Astrocyte (in vitro differentiated cells and primary cell): ENCODE results near the gene ZDHHC14. TPM values are rescaled to one million over a fixed set of nuclear protein-coding genes. Genes with fewer than 3 reads are reported as not detected.

Experiments
- DNase-seq: peaks from one replicate; pipeline ENCODE4 v3.0.0-alpha.2; 2010; ENCODE audit warnings: low read depth
- FAIRE-seq: peaks from 2 replicates; lab custom pipeline; 2011; peaks lifted over from hg19 to GRCh38; lab: Jason Lieb, UNC
- H2AFZ ChIP-seq: 2 replicates; pipeline ENCODE4 v1.6.0; 2012; ENCODE audit warnings: low read depth, low read length, inconsistent platforms
- H3K27ac ChIP-seq: 2 replicates; pipeline ENCODE4 v1.5.1; 2011; ENCODE audit warnings: low read depth, low read length, inconsistent platforms
- H3K27me3 ChIP-seq: 2 replicates; pipeline ENCODE4 v1.6.0; 2011; ENCODE audit warnings: low read length, inconsistent platforms; ENCODE audit not compliant: insufficient read depth
- H3K36me3 ChIP-seq: 2 replicates; pipeline ENCODE4 v1.5.1; 2011; ENCODE audit warnings: low read length, inconsistent platforms; ENCODE audit not compliant: insufficient read depth
- H3K4me1 ChIP-seq: 2 replicates; pipeline ENCODE4 v1.5.1; 2011; ENCODE audit warnings: low read length, inconsistent platforms; ENCODE audit not compliant: insufficient read depth
- H3K4me2 ChIP-seq: 2 replicates; pipeline ENCODE4 v1.6.0; 2012; ENCODE audit warnings: low read length, inconsistent platforms
- H3K4me3 ChIP-seq: 2 replicates; pipeline ENCODE4 v1.5.1; 2011; ENCODE audit warnings: low read depth, mild to moderate bottlenecking, low read length, inconsistent platforms; ENCODE audit not compliant: insufficient read depth
- H3K79me2 ChIP-seq: 2 replicates; pipeline ENCODE4 v1.6.0; 2012; ENCODE audit warnings: mild to moderate bottlenecking, low read length, inconsistent platforms; ENCODE audit not compliant: insufficient read depth
- H3K9ac ChIP-seq: 2 replicates; pipeline ENCODE4 v1.6.0; 2012; ENCODE audit warnings: mild to moderate bottlenecking, low read length, inconsistent platforms
- H3K9me3 ChIP-seq: 2 replicates; pipeline ENCODE4 v1.5.1; 2012; ENCODE audit warnings: low read depth, mild to moderate bottlenecking, low read length, inconsistent platforms; ENCODE audit not compliant: insufficient read depth
- H4K20me1 ChIP-seq: 2 replicates; pipeline ENCODE4 v1.6.0; 2012; ENCODE audit warnings: low read length, inconsistent platforms; ENCODE audit not compliant: insufficient read depth
- H3K27ac Mint-ChIP-seq: one replicate; pipeline ENCODE4 v1.8.0; 2021; ENCODE audit warnings: mild to moderate bottlenecking, mixed read lengths; ENCODE audit not compliant: unreplicated experiment
- H3K27me3 Mint-ChIP-seq: one replicate; pipeline ENCODE4 v1.8.0; 2021; ENCODE audit warnings: low read depth, mixed read lengths; ENCODE audit not compliant: unreplicated experiment
- H3K36me3 Mint-ChIP-seq: one replicate; pipeline ENCODE4 v1.8.0; 2021; ENCODE audit warnings: low read depth, mixed read lengths; ENCODE audit not compliant: unreplicated experiment
- H3K4me1 Mint-ChIP-seq: one replicate; pipeline ENCODE4 v1.8.0; 2021; ENCODE audit warnings: low read depth, mixed read lengths; ENCODE audit not compliant: unreplicated experiment
- H3K4me3 Mint-ChIP-seq: one replicate; pipeline ENCODE4 v1.8.0; 2021; ENCODE audit warnings: mild to moderate bottlenecking, moderate library complexity, mixed read lengths; ENCODE audit not compliant: unreplicated experiment
- H3K9me3 Mint-ChIP-seq: one replicate; pipeline ENCODE4 v1.8.0; 2021; ENCODE audit warnings: mild to moderate bottlenecking, mixed read lengths; ENCODE audit not compliant: unreplicated experiment
- EZH2 ChIP-seq: IDR thresholded peaks from 2 replicates; pipeline ENCODE4 v1.6.1; 2012; ENCODE audit warnings: mild to moderate bottlenecking, low read length, inconsistent platforms; ENCODE audit not compliant: insufficient read depth
- total RNA-seq: library from RNA; stranded (reverse); gene quantifications from 2 replicates; pipeline ENCODE4 v1.2.1, GENCODE V29; 2021
- TF ChIP-seq, protein P1 (sequence below): IDR thresholded peaks from 2 replicates; pipeline ENCODE4 v1.5.1; 2011; ENCODE audit warnings: low read depth, mild to moderate bottlenecking, inconsistent platforms, low read length, moderate library complexity; ENCODE audit not compliant: insufficient read depth

ZDHHC14 gene
- total RNA-seq, 1 donor from 2014 or later, result 7.2 TPM

DNA sequence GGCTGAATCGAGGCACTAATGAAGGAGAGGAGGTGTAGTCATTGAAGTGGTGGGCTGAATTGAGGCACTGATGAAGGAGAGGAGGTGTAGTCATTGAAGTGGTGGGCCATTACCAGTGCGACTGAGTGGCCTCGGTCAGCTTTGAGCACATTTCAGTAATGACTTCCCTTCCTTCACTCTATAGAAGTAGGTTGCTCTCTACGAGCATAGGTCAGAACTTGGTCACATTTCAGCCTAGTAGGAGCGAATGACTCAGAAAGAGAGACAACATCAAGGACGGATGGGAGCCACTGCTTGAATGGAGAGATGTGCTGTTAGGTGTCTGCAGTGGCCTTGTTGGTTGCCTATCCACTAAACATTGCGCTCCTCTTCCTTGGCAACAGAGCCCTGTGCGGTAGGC is 39.5 kb downstream of the ZDHHC14 start:
- Histone ChIP-seq H3K4me2 (no peak overlapping the region), H3K4me3 (no peak overlapping the region), H3K27me3 (no peaks in the 10 kb centered on the region), H3K9ac (no peak overlapping the region), H4K20me1 (no peaks in the 10 kb centered on the region), H3K4me1 (no peaks in the 10 kb centered on the region), H3K36me3 (no peaks in the 10 kb centered on the region), H2AFZ (no peak overlapping the region), H3K27ac (no peak overlapping the region), H3K79me2 (no peaks in the 10 kb centered on the region), H3K9me3 (no peaks in the 10 kb centered on the region)
- Mint-ChIP-seq H3K27me3 (peaks cover 7% of the 10 kb centered on the region), H3K4me1 (peaks cover 2% of the 10 kb centered on the region), H3K27ac (no peak overlapping the region), H3K4me3 (no peak overlapping the region), H3K36me3 (peaks cover 5% of the 10 kb centered on the region), H3K9me3 (peaks cover 9% of the 10 kb centered on the region)
- DNase-seq (no peak), FAIRE-seq (no peak)
- no peak for TF ChIP-seq EZH2
- TF ChIP-seq, protein P1, sequence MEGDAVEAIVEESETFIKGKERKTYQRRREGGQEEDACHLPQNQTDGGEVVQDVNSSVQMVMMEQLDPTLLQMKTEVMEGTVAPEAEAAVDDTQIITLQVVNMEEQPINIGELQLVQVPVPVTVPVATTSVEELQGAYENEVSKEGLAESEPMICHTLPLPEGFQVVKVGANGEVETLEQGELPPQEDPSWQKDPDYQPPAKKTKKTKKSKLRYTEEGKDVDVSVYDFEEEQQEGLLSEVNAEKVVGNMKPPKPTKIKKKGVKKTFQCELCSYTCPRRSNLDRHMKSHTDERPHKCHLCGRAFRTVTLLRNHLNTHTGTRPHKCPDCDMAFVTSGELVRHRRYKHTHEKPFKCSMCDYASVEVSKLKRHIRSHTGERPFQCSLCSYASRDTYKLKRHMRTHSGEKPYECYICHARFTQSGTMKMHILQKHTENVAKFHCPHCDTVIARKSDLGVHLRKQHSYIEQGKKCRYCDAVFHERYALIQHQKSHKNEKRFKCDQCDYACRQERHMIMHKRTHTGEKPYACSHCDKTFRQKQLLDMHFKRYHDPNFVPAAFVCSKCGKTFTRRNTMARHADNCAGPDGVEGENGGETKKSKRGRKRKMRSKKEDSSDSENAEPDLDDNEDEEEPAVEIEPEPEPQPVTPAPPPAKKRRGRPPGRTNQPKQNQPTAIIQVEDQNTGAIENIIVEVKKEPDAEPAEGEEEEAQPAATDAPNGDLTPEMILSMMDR, result no peak

DNA sequence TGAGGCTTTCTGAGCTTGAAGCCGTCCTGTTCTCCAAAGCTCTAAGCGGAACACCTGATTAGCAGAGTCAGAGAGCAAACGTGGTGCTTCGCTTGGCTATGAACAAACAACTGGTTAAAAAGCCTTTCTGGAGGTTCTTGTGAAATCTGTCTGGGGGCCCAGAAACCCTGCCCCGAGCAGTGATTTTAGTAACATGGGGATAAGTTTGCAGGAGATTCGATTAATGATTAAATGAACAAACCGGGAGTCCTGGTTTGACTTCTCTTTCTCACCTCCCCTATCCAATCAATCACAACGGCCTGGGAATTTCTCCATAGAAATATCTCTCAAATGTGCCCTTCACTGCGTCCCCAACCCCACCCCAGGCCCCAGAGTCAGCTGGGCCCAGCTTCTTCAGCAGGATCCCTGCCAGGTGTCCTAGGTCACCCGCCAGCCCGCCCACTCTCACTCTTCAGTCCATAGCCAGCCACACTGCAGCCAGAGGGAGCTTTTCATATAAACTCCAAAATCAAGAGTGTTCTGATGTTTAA is 43.6 kb downstream of the ZDHHC14 start:
- Histone ChIP-seq H3K4me2 (no peak overlapping the region), H3K9me3 (no peaks in the 10 kb centered on the region), H3K79me2 (no peaks in the 10 kb centered on the region), H4K20me1 (no peaks in the 10 kb centered on the region), H2AFZ (no peak overlapping the region), H3K36me3 (no peaks in the 10 kb centered on the region), H3K27me3 (no peaks in the 10 kb centered on the region), H3K4me3 (no peak overlapping the region), H3K4me1 (no peaks in the 10 kb centered on the region), H3K9ac (no peak overlapping the region), H3K27ac (no peak overlapping the region)
- peaks cover 6% of the 10 kb centered on the region for H3K9me3 Mint-ChIP-seq
- FAIRE-seq (no peak), DNase-seq (no peak)
- no peak for TF ChIP-seq EZH2
- TF ChIP-seq, protein P1, result no peak
- H3K27me3 Mint-ChIP-seq, result peaks cover 22% of the 10 kb centered on the region
- H3K27ac Mint-ChIP-seq, result no peak overlapping the region
- peaks cover 11% of the 10 kb centered on the region for H3K36me3 Mint-ChIP-seq
- no peak overlapping the region for H3K4me3 Mint-ChIP-seq
- peaks cover 9% of the 10 kb centered on the region for H3K4me1 Mint-ChIP-seq

DNA sequence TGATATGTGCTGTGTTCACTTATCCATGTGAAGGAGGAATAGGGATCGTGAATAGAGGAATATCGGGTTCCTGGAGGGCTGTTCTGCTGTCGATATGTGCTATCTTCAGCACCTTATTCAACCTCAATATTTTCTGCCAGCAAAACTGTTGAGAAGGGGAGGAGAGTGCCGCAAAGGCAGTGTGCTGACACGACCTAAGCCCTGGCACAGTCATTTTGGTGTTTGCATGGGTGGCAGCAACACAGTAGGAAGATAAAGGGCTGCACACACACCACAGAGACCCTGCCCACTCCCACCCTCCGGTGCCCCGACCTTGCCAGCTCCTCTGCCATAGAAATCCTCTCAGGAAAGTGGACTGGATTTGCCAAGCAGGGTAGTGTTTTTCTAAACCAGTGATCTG is 47.0 kb downstream of the ZDHHC14 start:
- H3K4me1 Mint-ChIP-seq, result peaks cover 9% of the 10 kb centered on the region
- no peak for TF ChIP-seq EZH2
- TF ChIP-seq, protein P1, result no peak
- H3K36me3 Mint-ChIP-seq, result peaks cover 7% of the 10 kb centered on the region
- peaks cover 22% of the 10 kb centered on the region for H3K27me3 Mint-ChIP-seq
- H3K9me3 Mint-ChIP-seq, result peaks cover 4% of the 10 kb centered on the region
- H3K79me2 ChIP-seq, result no peaks in the 10 kb centered on the region
- no peaks in the 10 kb centered on the region for H3K36me3 ChIP-seq
- no peaks in the 10 kb centered on the region for H3K9me3 ChIP-seq
- no peaks in the 10 kb centered on the region for H3K4me1 ChIP-seq
- no peaks in the 10 kb centered on the region for H4K20me1 ChIP-seq
- H3K27me3 ChIP-seq, result peaks cover 3% of the 10 kb centered on the region
- H3K4me3 Mint-ChIP-seq, result no peak overlapping the region
- H2AFZ ChIP-seq, result no peak overlapping the region
- DNase-seq (no peak), FAIRE-seq (no peak)
- no peak overlapping the region for H3K9ac ChIP-seq
- no peak overlapping the region for H3K4me3 ChIP-seq
- H3K27ac ChIP-seq, result no peak overlapping the region
- no peak overlapping the region for H3K27ac Mint-ChIP-seq
- H3K4me2 ChIP-seq, result no peak overlapping the region
